Measurements from ENCODE around the gene ZNF598. TPM values are rescaled to one million over a fixed set of nuclear protein-coding genes. Genes with fewer than 3 reads are reported as not detected.

Gene ZNF598
- total RNA-seq, 2 donors from 2014 or later, result 45.6 to 49.5 TPM

- H3K4me1 ChIP-seq (ENCODE audit: control insufficient read depth, insufficient read depth, low read length), result peaks cover 23% of the 10 kb centered on the region
- no peak overlapping the region for H3K4me3 Mint-ChIP-seq
- H3K9ac ChIP-seq (ENCODE audit: extremely low read depth, low read length, poor library complexity, severe bottlenecking), result no peak overlapping the region
- no peaks in the 10 kb centered on the region for H3K27me3 ChIP-seq (ENCODE audit: control insufficient read depth, insufficient read depth, low read length, poor library complexity, severe bottlenecking)
- H3K27ac ChIP-seq (ENCODE audit: low read depth, low read length), result no peak overlapping the region
- TF ChIP-seq, protein P1, sequence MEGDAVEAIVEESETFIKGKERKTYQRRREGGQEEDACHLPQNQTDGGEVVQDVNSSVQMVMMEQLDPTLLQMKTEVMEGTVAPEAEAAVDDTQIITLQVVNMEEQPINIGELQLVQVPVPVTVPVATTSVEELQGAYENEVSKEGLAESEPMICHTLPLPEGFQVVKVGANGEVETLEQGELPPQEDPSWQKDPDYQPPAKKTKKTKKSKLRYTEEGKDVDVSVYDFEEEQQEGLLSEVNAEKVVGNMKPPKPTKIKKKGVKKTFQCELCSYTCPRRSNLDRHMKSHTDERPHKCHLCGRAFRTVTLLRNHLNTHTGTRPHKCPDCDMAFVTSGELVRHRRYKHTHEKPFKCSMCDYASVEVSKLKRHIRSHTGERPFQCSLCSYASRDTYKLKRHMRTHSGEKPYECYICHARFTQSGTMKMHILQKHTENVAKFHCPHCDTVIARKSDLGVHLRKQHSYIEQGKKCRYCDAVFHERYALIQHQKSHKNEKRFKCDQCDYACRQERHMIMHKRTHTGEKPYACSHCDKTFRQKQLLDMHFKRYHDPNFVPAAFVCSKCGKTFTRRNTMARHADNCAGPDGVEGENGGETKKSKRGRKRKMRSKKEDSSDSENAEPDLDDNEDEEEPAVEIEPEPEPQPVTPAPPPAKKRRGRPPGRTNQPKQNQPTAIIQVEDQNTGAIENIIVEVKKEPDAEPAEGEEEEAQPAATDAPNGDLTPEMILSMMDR (conservative IDR thresholded peaks at IDR 0.05), result no peak
- no peaks in the 10 kb centered on the region for H3K9me3 ChIP-seq (ENCODE audit: control insufficient read depth, low read length)
- 90% methylated on average over 21 to 34 of the region's 34 CpGs for WGBS, 2 experiments (ENCODE audit: insufficient coverage in 1 of 2, insufficient read length in 1 of 2)
- no peaks in the 10 kb centered on the region for H3K9me3 Mint-ChIP-seq
- H3K36me3 ChIP-seq (ENCODE audit: control insufficient read depth, insufficient read depth, low read length), result peaks cover 39% of the 10 kb centered on the region
- H3K4me3 ChIP-seq (ENCODE audit: low read length), result no peak overlapping the region
- DNase-seq, result no peak
- no peaks in the 10 kb centered on the region for H3K27me3 Mint-ChIP-seq (ENCODE audit: insufficient read depth)
- H3K36me3 Mint-ChIP-seq (ENCODE audit: low read depth), result peaks cover 23% of the 10 kb centered on the region
- peak overlapping the region; percentile 13 for H3K27ac Mint-ChIP-seq
- H3K4me1 Mint-ChIP-seq, result peaks cover 19% of the 10 kb centered on the region
These were observed 4.7 kb downstream of the ZNF598 start for GRCh38 chr16:2004795-2005517.

DNA sequence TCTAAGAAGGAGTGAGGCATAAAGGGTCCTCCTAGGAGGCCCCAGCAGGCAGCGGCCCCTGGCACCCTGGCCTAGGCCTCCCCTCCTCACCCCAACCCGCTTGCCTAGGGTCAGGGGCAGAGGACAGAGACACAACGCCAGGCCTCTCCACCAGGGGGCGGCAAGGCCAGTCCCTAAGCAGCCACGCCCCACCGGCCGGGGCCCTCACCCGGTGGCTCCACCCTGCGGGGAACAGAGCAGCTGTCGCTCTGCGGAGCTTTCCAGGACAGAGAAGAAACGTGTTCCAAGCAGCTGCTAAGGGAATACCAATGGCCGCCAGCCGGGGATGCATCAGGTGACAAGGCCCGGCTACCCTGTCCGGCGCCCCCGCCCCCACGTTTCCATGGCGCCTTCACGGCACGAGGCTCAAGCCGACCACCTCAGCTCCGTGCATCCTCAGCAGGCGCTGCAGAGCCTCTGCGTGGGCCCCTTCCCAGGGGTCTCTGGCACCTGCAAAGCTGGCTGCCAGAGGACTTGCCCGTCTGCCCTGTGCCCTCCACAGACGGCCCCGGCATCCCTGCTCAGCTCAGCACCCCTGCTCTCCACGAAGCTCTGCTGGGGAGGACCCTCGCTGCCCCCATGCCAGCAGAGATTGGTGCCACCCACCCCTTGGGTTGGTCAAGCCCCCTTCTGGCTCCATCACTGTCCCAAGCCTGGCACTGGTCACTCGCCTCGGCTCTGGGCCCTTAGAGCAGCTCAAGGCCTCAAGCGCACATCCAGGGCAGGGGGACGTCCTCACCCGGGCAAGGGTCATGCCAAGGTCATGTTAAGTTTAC is 5.6 kb downstream of the ZNF598 start:
- TF ChIP-seq, protein P1 (conservative IDR thresholded peaks at IDR 0.05), result peak; percentile 98
- H3K9me3 ChIP-seq (ENCODE audit: control insufficient read depth, low read length), result no peaks in the 10 kb centered on the region
- no peak overlapping the region for H3K9ac ChIP-seq (ENCODE audit: extremely low read depth, low read length, poor library complexity, severe bottlenecking)
- no peak overlapping the region for H3K4me3 ChIP-seq (ENCODE audit: low read length)
- Mint-ChIP-seq H3K9me3 (no peaks in the 10 kb centered on the region), H3K27ac (no peak overlapping the region), H3K27me3 (ENCODE audit: insufficient read depth) (no peaks in the 10 kb centered on the region), H3K4me3 (no peak overlapping the region), H3K36me3 (ENCODE audit: low read depth) (peaks cover 23% of the 10 kb centered on the region), H3K4me1 (peaks cover 19% of the 10 kb centered on the region)
- peak; percentile 99 for DNase-seq
- H3K36me3 ChIP-seq (ENCODE audit: control insufficient read depth, insufficient read depth, low read length), result peaks cover 39% of the 10 kb centered on the region
- H3K4me1 ChIP-seq (ENCODE audit: control insufficient read depth, insufficient read depth, low read length), result peaks cover 23% of the 10 kb centered on the region
- 40 to 46% methylated on average over 28 to 36 of the region's 36 CpGs for WGBS, 2 experiments (ENCODE audit: insufficient coverage in 1 of 2, insufficient read length in 1 of 2)
- peak overlapping the region; percentile 87 for H3K27ac ChIP-seq (ENCODE audit: low read depth, low read length)
- H3K27me3 ChIP-seq (ENCODE audit: control insufficient read depth, insufficient read depth, low read length, poor library complexity, severe bottlenecking), result no peaks in the 10 kb centered on the region

DNA sequence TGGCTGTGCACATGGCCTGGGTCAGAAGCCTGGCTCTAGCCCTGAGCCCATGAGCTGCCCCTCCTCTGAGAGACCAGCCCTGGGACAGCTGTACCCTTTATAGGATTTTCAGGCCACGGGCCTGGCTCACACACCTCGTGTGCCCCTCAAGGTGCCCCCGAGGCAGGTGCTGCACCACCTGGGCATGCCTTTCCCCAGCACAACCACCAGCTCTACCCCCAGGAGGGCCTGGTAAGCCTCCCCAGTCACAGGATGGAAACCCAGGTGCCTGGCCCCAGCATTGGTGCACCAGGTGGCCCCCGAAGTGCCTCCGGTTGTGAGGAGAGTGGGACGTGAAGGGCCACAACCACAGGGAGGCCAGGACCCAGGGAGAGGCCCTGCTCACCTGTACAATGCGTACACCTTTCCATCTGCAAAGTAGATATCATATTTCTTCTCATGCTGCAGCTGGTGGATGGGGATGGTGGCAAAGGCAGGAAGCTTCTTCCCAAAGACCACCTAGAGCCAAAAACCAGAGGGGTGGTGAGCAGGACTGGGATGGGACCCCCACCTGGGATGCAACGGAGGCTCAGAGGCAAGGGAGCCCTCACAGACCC is 6.3 kb downstream of the ZNF598 start:
- WGBS, 2 experiments (ENCODE audit: insufficient coverage in 1 of 2, insufficient read length in 1 of 2), result 93 to 100% methylated on average over 3 to 8 of the region's 8 CpGs
- H3K27ac Mint-ChIP-seq, result no peak overlapping the region
- H3K4me3 ChIP-seq (ENCODE audit: low read length), result no peak overlapping the region
- no peaks in the 10 kb centered on the region for H3K27me3 ChIP-seq (ENCODE audit: control insufficient read depth, insufficient read depth, low read length, poor library complexity, severe bottlenecking)
- H3K4me1 ChIP-seq (ENCODE audit: control insufficient read depth, insufficient read depth, low read length), result peaks cover 20% of the 10 kb centered on the region
- no peaks in the 10 kb centered on the region for H3K9me3 Mint-ChIP-seq
- H3K36me3 ChIP-seq (ENCODE audit: control insufficient read depth, insufficient read depth, low read length), result peaks cover 39% of the 10 kb centered on the region
- DNase-seq, result no peak
- H3K9me3 ChIP-seq (ENCODE audit: control insufficient read depth, low read length), result no peaks in the 10 kb centered on the region
- no peak overlapping the region for H3K4me3 Mint-ChIP-seq
- H3K4me1 Mint-ChIP-seq, result peaks cover 14% of the 10 kb centered on the region
- H3K27me3 Mint-ChIP-seq (ENCODE audit: insufficient read depth), result no peaks in the 10 kb centered on the region
- H3K36me3 Mint-ChIP-seq (ENCODE audit: low read depth), result peaks cover 20% of the 10 kb centered on the region
- TF ChIP-seq, protein P1 (conservative IDR thresholded peaks at IDR 0.05), result no peak
- no peak overlapping the region for H3K27ac ChIP-seq (ENCODE audit: low read depth, low read length)
- no peak overlapping the region for H3K9ac ChIP-seq (ENCODE audit: extremely low read depth, low read length, poor library complexity, severe bottlenecking)

All from endodermal cell (in vitro differentiated cells).